ENCODE results near the gene MYO18A. TPM values are rescaled to one million over a fixed set of nuclear protein-coding genes. Genes with fewer than 3 reads are reported as not detected.

Gene MYO18A
- total and polyA plus RNA-seq, 10 of the 15 experiments (the other 5 are each of a cell fraction or from before 2014, with no cell fraction given) = 2.9 to 66.0 (median 24.5) TPM

DNA sequence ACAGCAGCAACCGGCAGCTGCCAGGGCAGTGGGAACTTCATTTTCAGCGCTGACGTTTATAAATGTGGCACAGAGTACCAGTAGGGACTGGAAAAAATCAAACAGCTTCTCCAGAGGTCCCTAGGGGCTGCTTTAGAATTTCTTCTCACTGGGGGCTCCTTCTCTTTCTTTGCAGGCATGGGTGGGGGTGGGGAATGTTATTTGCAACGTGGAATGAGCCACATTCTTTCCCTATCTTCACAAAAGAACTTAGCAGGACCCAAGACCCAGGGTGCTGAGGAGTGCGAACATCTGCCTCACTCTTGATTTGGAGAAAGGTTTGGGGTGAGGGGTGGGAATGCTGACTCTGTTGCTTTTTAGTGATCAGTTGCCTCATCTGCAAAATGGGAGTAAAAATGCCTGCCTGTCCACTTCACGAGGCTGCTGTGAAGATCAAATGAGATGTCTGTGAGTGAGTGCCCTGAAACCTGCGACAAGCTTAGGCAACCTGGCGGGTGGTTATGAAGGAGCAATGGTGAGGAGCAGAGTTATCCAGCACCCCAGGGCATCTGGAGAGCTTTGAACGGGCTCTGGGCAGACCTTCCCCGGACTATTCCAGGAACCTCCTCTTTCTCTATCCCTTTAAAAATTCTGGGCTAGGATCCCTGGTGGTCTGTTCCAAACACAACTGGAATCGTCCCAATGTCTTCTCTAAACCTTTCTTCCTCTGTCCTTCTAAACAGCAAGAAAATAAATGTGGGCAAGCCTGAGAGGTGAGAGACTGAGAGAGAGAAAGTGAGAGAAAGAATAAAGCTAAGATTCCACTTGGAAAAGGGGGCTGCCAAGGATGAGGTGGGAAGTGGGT lies 148.0 kb downstream of the MYO18A start:
- intact Hi-C loops (cut with micrococcal nuclease; ENCODE audit: unreplicated experiment) = no loop called here
- no peak overlapping the region for H3K4me2 ChIP-seq (ENCODE audit: control insufficient read depth, insufficient read depth)

More for the DNA sequence above, 148.0 kb downstream of the MYO18A start:
- Histone ChIP-seq H3K36me3 (ENCODE audit: control insufficient read depth in 2 of 2, insufficient read depth in 2 of 2, low read length in 1 of 2) (no peaks in the 10 kb centered on the region), H2AFZ (ENCODE audit: control insufficient read depth, low read depth, low read length) (no peak overlapping the region), H3K27ac (ENCODE audit: control insufficient read depth, insufficient read depth) (no peak overlapping the region), H3K9me3 (replicated peaks; ENCODE audit: control insufficient read depth, insufficient read depth, low read length) (peaks cover 6% of the 10 kb centered on the region; the same call in 2 of the 3 replicates), H3K27me3 (replicated peaks in 1 of 2; ENCODE audit: control insufficient read depth in 2 of 2, insufficient read depth in 2 of 2, low read length in 1 of 2) (peaks cover 0 to 1% of the 10 kb centered on the region in 2 experiments; a peak in 1 of 4 replicates), H3K79me2 (ENCODE audit: control insufficient read depth, insufficient read depth, low read length) (no peaks in the 10 kb centered on the region), H3K4me1 (ENCODE audit: control insufficient read depth, insufficient read depth, low read length) (no peaks in the 10 kb centered on the region), H3K4me3 (no peak overlapping the region), H4K20me1 (ENCODE audit: control insufficient read depth, insufficient read depth) (no peaks in the 10 kb centered on the region), H3K9ac (ENCODE audit: control insufficient read depth, insufficient read depth, low read length) (no peak overlapping the region)
- CTCF ChIA-PET = interaction anchor here (1.2 kb wide), 1 partner anchor 67 kb away, joined by 4 read pairs; no protein-coding TSS in a partner anchor
- in situ Hi-C loops (cut with MboI) = no loop called here
- POLR2A ChIA-PET = no interaction called here
- ATAC-seq = no peak
- TF ChIP-seq MEF2A (IDR thresholded peaks at IDR 0.05; ENCODE audit: insufficient read depth, low read depth, low read length) = no peak
- no peak for TF ChIP-seq GABPA (IDR thresholded peaks at IDR 0.05; ENCODE audit: low read depth)
- TF ChIP-seq ZNF592 (IDR thresholded peaks at IDR 0.05) = no peak
- TF ChIP-seq MYC (IDR thresholded peaks at IDR 0.05; ENCODE audit: insufficient read depth, insufficient read length, insufficient replicate concordance, low read length, severe bottlenecking) = no peak
- DNase-seq (ENCODE audit: low read depth, low spot score) = no peak
- SMC1A ChIA-PET (ENCODE audit: uncharacterized antibody, unreplicated experiment) = no interaction called here
- RAD21 ChIA-PET (ENCODE audit: unreplicated experiment) = no interaction called here
- 31% methylated on average over 11 of the region's 11 CpGs for WGBS (ENCODE audit: insufficient coverage, insufficient replicate concordance, low lambda C conversion rate, missing lambda C conversion rate)
- no TSS peak for BruUV-seq (replicated peaks)
- no peak for FAIRE-seq

Measured in GM12878 (cell line).